Calu3 (cell line): ENCODE results near the gene EIF3K. TPM values are rescaled to one million over a fixed set of nuclear protein-coding genes. Genes with fewer than 3 reads are reported as not detected.

ENCODE experiments used
- BruUV-seq: library from RNA; stranded (reverse); fragments of 400-500 nt; replicated peaks from 2 replicates; lab custom pipeline; 2021; lab: Mats Ljungman, UMichigan
- CTCF ChIA-PET: fragments of 300-600 bp; sonication (Branson Sonifier 250); formaldehyde crosslinking; loops from one replicate; lab custom pipeline; 2022; ENCODE audit warnings: antibody characterized with exemption; lab: Charles Lee
- DNase-seq: peaks from one replicate; pipeline ENCODE4 v3.0.0; 2022
- H3K27ac Mint-ChIP-seq: one replicate; pipeline ENCODE4 v1.8.0; 2022; ENCODE audit warnings: mixed read lengths; ENCODE audit not compliant: unreplicated experiment
- H3K27me3 Mint-ChIP-seq: one replicate; pipeline ENCODE4 v1.8.0; 2022; ENCODE audit warnings: mixed read lengths; ENCODE audit not compliant: unreplicated experiment
- H3K36me3 Mint-ChIP-seq: one replicate; pipeline ENCODE4 v1.8.0; 2022; ENCODE audit warnings: mild to moderate bottlenecking, moderate library complexity, mixed read lengths; ENCODE audit not compliant: insufficient read depth, unreplicated experiment
- H3K4me1 Mint-ChIP-seq: one replicate; pipeline ENCODE4 v1.8.0; 2022; ENCODE audit warnings: mild to moderate bottlenecking, low read depth, mixed read lengths; ENCODE audit not compliant: unreplicated experiment
- H3K4me3 Mint-ChIP-seq: one replicate; pipeline ENCODE4 v1.8.0; 2022; ENCODE audit warnings: mild to moderate bottlenecking, low read depth, moderate library complexity, mixed read lengths; ENCODE audit not compliant: unreplicated experiment
- H3K9me3 Mint-ChIP-seq: one replicate; pipeline ENCODE4 v1.8.0; 2022; ENCODE audit warnings: low read depth, mixed read lengths; ENCODE audit not compliant: unreplicated experiment
- CTCF ChIP-seq: fragments of 200-600 bp; IDR thresholded peaks from one replicate; pipeline ENCODE4 v1.8.0; 2022; ENCODE audit warnings: antibody characterized with exemption; ENCODE audit not compliant: unreplicated experiment
- intact Hi-C: fragments of 100-400 bp; cut with micrococcal nuclease; formaldehyde crosslinking; loops from one replicate; pipeline ENCODE4 v1.10.0; 2022; ENCODE audit not compliant: unreplicated experiment
- total RNA-seq: library from RNA; stranded (reverse); gene quantifications from 2 replicates; pipeline ENCODE4 v1.2.3, GENCODE V29; 2022

The EIF3K gene
- total RNA-seq, 1 experiment from 2014 or later, result 334 TPM

- CTCF ChIA-PET, result interaction anchor here (0.7 to 1.9 kb wide), 9 partner anchors 8 to 271 kb away, joined by 3 to 8 read pairs (median 3); partner anchors contain the start of gene ACTN4
- no TSS peak for BruUV-seq
- no peak for TF ChIP-seq CTCF
- peaks cover 94% of the 10 kb centered on the region for H3K4me1 Mint-ChIP-seq
- intact Hi-C loops, result no loop called here
- peaks cover 98% of the 10 kb centered on the region for H3K36me3 Mint-ChIP-seq
- DNase-seq, result no peak
- H3K27me3 Mint-ChIP-seq, result no peaks in the 10 kb centered on the region
- H3K9me3 Mint-ChIP-seq, result no peaks in the 10 kb centered on the region
- peak overlapping the region; percentile 99 for H3K4me3 Mint-ChIP-seq
- H3K27ac Mint-ChIP-seq, result peak overlapping the region; percentile 100
Measured at GRCh38 chr19:38662537-38663155, 43.7 kb downstream of the EIF3K start.

GRCh38 chr19:38663156-38663651 is 44.2 kb downstream of the EIF3K start:
- Mint-ChIP-seq H3K4me3 (peak overlapping the region; percentile 99), H3K27ac (peak overlapping the region; percentile 100), H3K36me3 (peaks cover 98% of the 10 kb centered on the region), H3K9me3 (no peaks in the 10 kb centered on the region), H3K27me3 (no peaks in the 10 kb centered on the region), H3K4me1 (peaks cover 94% of the 10 kb centered on the region)
- TF ChIP-seq CTCF, result no peak
- DNase-seq, result no peak
- BruUV-seq, result no TSS peak
- CTCF ChIA-PET, result no interaction called here
- intact Hi-C loops, result no loop called here

GRCh38 chr19:38663957-38664502 is 45.0 kb downstream of the EIF3K start:
- DNase-seq, result no peak
- TF ChIP-seq CTCF, result no peak
- no TSS peak for BruUV-seq
- Mint-ChIP-seq H3K9me3 (no peaks in the 10 kb centered on the region), H3K27ac (peak overlapping the region; percentile 100), H3K27me3 (no peaks in the 10 kb centered on the region), H3K36me3 (peaks cover 98% of the 10 kb centered on the region), H3K4me3 (peak overlapping the region; percentile 99), H3K4me1 (peaks cover 97% of the 10 kb centered on the region)
- intact Hi-C loops, result no loop called here
- CTCF ChIA-PET, result interaction anchor here (1.4 kb wide), 1 partner anchor 29 kb away, joined by 5 read pairs; no protein-coding TSS in a partner anchor

GRCh38 chr19:38664503-38665211 is 45.7 kb downstream of the EIF3K start:
- DNase-seq, result no peak
- Mint-ChIP-seq H3K4me3 (peak overlapping the region; percentile 99), H3K27ac (peak overlapping the region; percentile 100), H3K36me3 (peaks cover 98% of the 10 kb centered on the region), H3K9me3 (no peaks in the 10 kb centered on the region), H3K27me3 (no peaks in the 10 kb centered on the region), H3K4me1 (peaks cover 100% of the 10 kb centered on the region)
- intact Hi-C loops, result no loop called here
- CTCF ChIA-PET, result interaction anchor here (1.4 kb wide), 1 partner anchor 29 kb away, joined by 5 read pairs; no protein-coding TSS in a partner anchor
- no peak for TF ChIP-seq CTCF
- BruUV-seq, result no TSS peak
